ENCODE measurements around the gene ZSCAN26. TPM values are rescaled to one million over a fixed set of nuclear protein-coding genes. Genes with fewer than 3 reads are reported as not detected.

The ZSCAN26 gene
- total RNA-seq, result 1 to 10 TPM; 5.2 to 5.8 TPM

DNA sequence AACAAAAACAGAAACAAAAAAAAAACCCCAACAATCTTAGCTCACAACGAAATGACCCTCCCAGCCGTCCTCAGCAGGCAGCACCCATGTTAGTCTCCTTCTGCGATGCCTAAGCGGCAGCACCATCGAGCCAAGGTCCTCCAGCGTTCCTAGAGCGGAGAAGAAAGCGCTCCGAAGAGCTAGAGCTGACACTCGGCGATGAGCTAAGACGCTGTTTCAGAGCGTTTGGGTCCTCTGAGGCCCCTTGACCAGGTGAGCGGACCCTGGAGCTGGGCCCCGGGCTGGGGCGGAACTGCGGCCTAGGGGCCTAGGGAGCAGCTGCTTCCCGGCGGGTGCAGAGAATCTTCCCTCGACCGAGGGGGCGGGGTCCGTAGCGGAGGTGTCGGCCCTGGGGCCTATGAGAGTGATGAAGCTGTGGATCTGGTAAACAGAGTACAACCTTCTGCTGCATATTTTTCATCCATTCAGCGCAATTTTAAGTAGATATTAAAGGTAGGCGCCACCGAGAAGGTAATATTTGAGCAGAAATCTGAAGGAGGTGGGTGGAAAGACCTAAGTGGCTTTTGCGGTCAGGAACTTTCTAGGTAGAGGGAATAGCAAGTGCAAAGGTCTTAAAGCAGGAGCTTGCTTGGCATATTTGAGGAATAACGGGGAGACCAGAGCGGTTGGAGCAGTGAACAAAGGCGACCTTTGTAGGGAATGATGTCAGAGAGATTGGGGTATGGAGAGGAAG lies at the start of gene ZSCAN26:
Gene ZSCAN26, plus strand, starts transcription at position 182 of the 733 bp plus-strand sequence. CDS start 4,777 bp downstream, outside the sequence.
- Mint-ChIP-seq H3K27me3 (no peaks in the 10 kb centered on the region), H3K36me3 (peaks cover 2% of the 10 kb centered on the region), H3K4me1 (peaks cover 21% of the 10 kb centered on the region), H3K9me3 (no peaks in the 10 kb centered on the region), H3K4me3 (no peak within 1 kb of the TSS), H3K27ac (peak within 1 kb of the TSS; percentile 9)
- peak; percentile 81 for DNase-seq

DNA sequence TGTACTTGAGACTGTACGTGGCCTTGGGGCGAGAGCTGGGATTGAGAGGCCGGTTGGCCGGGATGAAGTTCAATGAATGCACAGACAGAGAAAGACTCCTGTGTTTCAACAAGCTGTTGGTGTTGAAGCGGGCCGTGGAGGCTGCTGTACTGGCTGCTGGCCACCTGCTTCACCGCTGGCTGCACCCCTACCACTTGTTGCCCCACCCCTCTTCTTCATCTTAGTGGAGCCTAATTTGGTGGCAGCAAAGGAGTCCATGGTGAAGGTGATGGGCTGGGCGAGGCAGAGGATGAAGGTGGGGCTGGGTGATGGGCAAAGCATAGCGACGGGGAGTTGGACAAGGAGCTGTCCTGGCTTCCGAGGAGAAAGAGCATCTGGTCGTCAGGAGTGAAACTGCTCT lies 49.1 kb upstream of the ZSCAN26 start:
- no peaks in the 10 kb centered on the region for H3K36me3 Mint-ChIP-seq
- peak overlapping the region; percentile 15 for H3K4me3 Mint-ChIP-seq
- peaks cover 94% of the 10 kb centered on the region for H3K27me3 Mint-ChIP-seq
- peaks cover 9% of the 10 kb centered on the region for H3K4me1 Mint-ChIP-seq
- H3K27ac Mint-ChIP-seq, result no peak overlapping the region
- no peaks in the 10 kb centered on the region for H3K9me3 Mint-ChIP-seq
- no peak for DNase-seq

DNA sequence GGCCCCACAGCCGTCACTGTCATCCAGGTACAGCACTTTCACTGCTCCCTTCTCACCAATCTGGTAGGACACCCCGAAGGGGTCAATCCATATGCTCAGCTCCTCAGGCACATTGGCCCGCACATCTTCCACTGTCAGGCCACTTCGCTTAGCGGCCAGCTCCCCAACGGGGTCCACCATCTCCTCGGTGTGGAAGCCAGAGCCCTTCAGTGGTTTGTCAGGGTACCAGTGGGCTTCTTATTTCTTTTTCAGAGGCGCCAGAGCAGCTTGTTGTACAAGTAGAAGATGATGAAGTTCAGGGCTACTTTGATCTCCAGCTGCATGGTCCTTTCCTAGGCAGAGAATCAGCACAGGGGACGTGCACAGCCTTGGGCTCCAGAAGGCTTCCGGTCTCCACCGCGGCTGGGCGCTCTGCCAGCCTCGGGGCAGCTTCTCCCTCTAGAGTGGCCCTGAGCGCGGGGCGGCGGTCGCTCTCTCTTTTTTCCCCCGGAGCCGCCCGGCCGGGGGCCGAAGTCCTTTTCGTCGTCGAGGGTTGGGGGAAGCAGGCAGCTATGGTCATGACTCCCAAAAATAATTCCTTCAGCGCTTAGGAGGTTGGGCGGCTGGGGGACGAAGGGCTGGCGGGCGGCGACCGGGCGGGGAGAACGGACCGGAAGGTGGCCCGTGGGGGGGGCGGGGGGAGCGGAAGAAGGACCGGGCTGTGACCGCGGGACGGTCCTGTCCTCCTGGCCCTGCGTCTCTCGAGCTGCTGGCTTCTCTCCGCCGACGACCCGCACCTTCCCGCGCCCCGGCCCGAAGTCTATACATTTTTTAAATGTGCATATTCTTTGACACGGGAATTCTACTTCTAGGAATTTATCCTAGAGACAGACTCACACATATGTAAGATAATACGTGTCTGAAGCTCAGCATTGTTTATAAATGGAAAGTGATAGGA lies 48.4 kb upstream of the ZSCAN26 start:
- H3K27ac Mint-ChIP-seq, result no peak overlapping the region
- no peaks in the 10 kb centered on the region for H3K9me3 Mint-ChIP-seq
- H3K4me1 Mint-ChIP-seq, result peaks cover 7% of the 10 kb centered on the region
- peak overlapping the region; percentile 76 for H3K4me3 Mint-ChIP-seq
- DNase-seq, result peak; percentile 40
- no peaks in the 10 kb centered on the region for H3K36me3 Mint-ChIP-seq
- H3K27me3 Mint-ChIP-seq, result peaks cover 94% of the 10 kb centered on the region

DNA sequence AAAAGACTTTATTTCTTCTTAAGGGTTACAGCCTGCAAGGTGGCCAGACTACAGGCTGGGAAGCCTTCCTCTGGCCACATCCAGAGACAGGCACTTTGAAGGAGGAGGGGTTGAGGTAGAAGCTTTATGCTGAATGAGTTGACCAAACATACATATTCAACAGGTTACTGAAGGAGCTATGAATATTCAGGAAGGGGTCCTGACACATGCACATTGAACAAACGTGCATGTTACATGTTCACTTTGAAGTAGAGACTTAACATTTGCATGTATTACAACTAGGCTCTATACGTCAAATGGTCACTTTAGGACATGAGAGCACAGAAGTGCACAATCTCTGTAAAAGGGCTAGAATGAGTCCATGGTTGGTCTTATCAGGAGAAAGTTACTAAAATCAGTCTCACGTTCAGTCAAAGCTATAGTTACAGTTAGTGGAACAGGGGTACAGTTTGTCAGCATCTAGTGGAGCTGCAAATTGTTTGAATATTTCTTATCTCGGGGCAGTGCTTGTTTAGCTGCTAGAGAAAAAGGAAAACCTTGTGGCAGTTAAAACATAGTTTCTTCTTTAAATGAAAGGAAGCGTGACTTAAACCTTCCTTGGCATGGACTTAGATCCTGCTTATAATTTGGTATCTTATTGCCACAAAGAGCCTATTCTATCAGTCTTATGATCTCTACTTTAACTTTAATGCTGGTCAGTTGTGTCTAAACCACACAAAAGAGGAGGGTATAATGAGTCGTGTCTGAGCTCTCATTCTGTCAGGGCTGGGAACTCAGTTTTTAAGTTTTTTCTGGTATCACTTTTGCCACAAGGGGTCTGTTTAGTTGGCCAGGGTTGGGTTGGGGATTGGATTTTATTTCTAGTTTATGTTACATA lies 46.4 kb upstream of the ZSCAN26 start:
- no peak for DNase-seq
- peaks cover 12% of the 10 kb centered on the region for H3K4me1 Mint-ChIP-seq
- peaks cover 3% of the 10 kb centered on the region for H3K36me3 Mint-ChIP-seq
- no peak overlapping the region for H3K27ac Mint-ChIP-seq
- H3K27me3 Mint-ChIP-seq, result peaks cover 92% of the 10 kb centered on the region
- no peak overlapping the region for H3K4me3 Mint-ChIP-seq
- no peaks in the 10 kb centered on the region for H3K9me3 Mint-ChIP-seq

DNA sequence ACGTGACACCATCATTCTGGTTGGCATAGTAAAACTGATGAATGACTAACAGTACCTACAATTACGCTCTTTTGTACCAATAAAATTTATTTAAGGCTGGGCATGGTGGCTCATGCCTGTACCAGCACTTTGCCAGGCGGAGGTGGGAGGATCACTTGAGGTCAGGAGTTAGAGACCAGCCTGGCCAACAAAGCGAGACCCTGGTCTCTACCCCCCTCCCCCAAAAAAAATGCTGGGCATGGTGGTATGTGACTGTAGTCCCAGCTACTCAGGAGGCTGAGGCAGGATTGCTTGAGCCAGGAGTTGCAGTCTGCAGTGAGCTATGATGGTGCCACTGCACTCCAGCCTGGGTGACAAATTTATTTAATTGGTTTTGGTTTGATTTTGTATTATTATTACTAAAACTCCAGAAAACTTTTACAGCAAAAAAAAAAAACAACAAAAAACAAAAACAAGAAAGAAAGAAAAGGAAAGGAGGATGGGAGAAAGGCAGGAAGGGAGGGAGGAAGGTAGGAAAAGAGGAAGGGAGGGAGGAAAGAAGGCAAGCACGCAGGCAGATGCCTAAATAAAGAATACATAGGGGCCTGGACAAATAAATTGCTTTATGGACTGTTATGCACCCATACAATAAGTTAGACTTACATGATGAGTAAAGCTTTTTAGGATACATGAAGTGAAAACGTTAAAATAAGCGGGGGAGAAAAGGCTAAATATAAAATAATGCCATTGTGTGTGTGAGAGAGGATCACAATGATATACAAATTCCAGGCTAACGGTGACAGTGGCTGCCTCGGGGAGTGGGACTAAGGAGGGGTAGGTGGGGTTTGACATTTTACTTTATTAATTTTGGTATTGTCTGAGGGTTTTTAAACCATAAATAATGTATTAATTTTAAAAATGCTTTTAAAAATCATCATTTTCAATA lies 42.5 kb upstream of the ZSCAN26 start:
- peaks cover 3% of the 10 kb centered on the region for H3K36me3 Mint-ChIP-seq
- H3K4me1 Mint-ChIP-seq, result peaks cover 15% of the 10 kb centered on the region
- no peak for DNase-seq
- H3K4me3 Mint-ChIP-seq, result peak overlapping the region; percentile 87
- H3K27ac Mint-ChIP-seq, result peak overlapping the region; percentile 23
- peaks cover 59% of the 10 kb centered on the region for H3K27me3 Mint-ChIP-seq
- H3K9me3 Mint-ChIP-seq, result no peaks in the 10 kb centered on the region

DNA sequence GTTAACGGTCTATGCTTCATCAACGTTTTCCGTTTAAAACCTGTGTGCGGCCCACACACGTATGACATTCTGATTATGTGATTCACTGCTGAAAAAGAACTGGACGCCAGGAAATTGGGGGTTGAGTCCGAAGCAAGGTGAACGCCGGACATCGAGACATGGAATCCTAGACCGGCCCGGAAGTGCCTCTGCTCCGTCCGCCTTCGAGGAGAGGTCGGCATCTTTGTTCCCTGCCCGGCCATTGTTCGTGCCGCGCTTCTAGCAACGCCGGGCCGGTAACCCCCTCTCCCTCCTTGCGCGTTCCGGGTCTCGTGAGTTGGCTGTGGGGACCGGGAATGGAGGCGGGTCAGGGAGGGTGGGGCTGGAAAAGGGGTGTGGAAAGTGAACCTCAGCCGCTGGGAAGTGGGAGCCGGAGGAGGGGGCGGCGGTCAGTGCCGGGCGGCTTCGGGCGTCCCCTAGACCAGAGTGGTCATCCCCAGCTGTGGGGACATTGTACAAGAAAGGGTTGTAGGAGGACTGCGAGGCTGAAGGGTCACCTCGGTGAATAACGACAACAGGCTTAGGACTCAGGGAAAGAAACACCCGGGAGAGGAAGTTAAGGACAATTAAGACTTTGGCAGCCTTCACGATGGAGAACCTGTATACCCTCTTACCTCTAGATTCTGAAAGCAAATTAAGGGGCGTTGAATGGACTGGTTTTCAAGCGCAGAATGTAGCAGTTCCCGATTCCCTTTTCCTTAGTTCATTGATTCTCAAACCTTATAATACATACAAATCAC lies 41.7 kb upstream of the ZSCAN26 start, which contains the start of gene ZSCAN9:
Gene ZSCAN9, plus strand, starts transcription at position 220 of the 779 bp plus-strand sequence. CDS start 1,810 bp downstream, outside the sequence.
- peak; percentile 50 for DNase-seq
- Mint-ChIP-seq H3K27me3 (peaks cover 50% of the 10 kb centered on the region), H3K36me3 (peaks cover 7% of the 10 kb centered on the region), H3K4me3 (peak within 1 kb of the TSS; percentile 87), H3K27ac (peak within 1 kb of the TSS; percentile 76), H3K9me3 (no peaks in the 10 kb centered on the region), H3K4me1 (peaks cover 15% of the 10 kb centered on the region)

DNA sequence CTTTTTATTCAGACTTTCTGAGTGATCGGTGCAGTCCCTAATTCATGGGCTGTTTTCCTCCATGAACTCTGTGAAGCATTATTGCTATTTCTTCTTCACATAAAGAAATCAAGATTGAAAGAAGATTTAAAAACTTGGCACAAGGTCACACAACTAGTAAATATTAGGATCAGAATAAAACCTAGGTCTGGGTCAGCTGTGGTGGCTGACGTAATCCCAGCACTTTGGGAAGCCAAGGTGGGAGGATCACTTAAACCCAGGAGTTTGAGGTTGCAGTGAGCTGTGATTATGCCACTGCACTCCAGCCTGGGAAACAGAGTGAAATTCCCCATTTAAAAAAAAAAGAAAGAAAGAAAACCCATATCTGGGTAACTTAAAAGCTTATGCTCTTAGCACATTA lies 40.5 kb upstream of the ZSCAN26 start:
- DNase-seq, result no peak
- H3K9me3 Mint-ChIP-seq, result no peaks in the 10 kb centered on the region
- no peak overlapping the region for H3K27ac Mint-ChIP-seq
- peaks cover 15% of the 10 kb centered on the region for H3K4me1 Mint-ChIP-seq
- no peak overlapping the region for H3K4me3 Mint-ChIP-seq
- H3K36me3 Mint-ChIP-seq, result peaks cover 15% of the 10 kb centered on the region
- peaks cover 38% of the 10 kb centered on the region for H3K27me3 Mint-ChIP-seq

DNA sequence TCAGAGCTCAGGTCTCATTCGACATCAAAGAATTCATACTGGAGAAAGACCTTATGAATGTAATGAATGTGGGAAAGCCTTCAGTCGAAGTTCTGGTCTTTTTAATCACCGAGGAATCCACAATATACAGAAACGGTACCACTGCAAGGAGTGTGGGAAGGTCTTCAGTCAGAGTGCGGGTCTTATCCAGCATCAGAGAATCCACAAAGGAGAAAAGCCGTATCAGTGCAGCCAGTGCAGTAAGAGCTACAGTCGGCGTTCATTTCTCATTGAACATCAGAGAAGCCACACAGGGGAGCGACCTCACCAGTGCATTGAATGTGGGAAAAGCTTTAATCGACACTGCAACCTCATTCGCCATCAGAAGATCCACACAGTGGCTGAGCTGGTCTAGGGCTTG lies 34.2 kb upstream of the ZSCAN26 start:
- Mint-ChIP-seq H3K4me1 (no peaks in the 10 kb centered on the region), H3K27ac (no peak overlapping the region)

DNA sequence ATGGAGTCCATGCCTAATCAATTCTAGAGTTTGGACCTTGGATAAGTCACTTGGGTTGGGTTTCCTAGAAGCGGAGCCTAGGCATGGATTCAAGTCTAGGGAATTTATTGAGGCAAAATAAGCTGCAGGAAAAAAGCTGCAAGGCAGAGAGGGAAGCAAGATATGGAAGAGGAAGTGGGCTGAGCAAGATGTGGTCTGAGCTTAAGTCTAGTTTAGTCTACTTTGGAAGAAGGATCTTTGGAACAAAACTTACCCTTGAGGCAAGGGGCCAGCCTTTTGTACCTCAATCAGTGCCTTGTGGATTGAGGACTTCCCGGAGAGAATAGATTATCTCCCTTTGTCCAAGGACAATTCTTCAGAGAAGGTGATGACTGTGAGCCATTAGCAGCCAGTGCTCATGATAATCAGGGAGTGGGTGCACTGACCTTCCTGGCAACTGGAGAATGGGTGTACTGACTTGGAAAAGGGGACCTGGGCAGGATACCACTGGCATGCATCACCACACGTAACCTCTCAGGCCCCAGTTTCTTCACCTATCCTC lies 31.0 kb upstream of the ZSCAN26 start:
- DNase-seq, result no peak
- H3K27me3 Mint-ChIP-seq, result peaks cover 5% of the 10 kb centered on the region
- no peak overlapping the region for H3K4me3 Mint-ChIP-seq
- H3K9me3 Mint-ChIP-seq, result no peaks in the 10 kb centered on the region
- H3K36me3 Mint-ChIP-seq, result peaks cover 18% of the 10 kb centered on the region
- H3K4me1 Mint-ChIP-seq, result no peaks in the 10 kb centered on the region
- H3K27ac Mint-ChIP-seq, result no peak overlapping the region

More for the DNA sequence above, 34.2 kb upstream of the ZSCAN26 start:
- H3K27me3 Mint-ChIP-seq, result peaks cover 3% of the 10 kb centered on the region
- H3K36me3 Mint-ChIP-seq, result peaks cover 24% of the 10 kb centered on the region
- no peak overlapping the region for H3K4me3 Mint-ChIP-seq
- H3K9me3 Mint-ChIP-seq, result no peaks in the 10 kb centered on the region
- DNase-seq, result no peak

DNA sequence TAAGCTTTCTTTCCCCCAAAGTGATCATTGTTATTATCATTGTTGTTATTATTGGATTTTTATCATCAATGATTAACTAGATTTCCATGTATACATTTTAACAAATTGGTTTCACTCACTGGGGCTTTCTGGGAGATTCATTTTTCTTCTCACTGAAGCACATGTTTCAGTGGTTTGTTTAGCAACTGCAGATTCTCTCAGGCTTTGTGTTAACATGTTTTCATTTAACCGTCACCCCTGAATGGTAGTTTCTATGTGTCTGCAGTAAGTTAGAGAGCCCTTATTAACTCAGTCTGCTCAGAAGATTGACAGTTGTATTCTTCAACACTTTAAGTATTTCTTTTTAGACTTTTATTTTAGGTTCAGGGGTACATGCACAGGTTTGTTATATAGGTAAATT lies 27.3 kb upstream of the ZSCAN26 start:
- Mint-ChIP-seq H3K4me3 (no peak overlapping the region), H3K27ac (no peak overlapping the region), H3K36me3 (peaks cover 11% of the 10 kb centered on the region), H3K4me1 (no peaks in the 10 kb centered on the region), H3K27me3 (peaks cover 5% of the 10 kb centered on the region), H3K9me3 (no peaks in the 10 kb centered on the region)
- DNase-seq, result no peak

DNA sequence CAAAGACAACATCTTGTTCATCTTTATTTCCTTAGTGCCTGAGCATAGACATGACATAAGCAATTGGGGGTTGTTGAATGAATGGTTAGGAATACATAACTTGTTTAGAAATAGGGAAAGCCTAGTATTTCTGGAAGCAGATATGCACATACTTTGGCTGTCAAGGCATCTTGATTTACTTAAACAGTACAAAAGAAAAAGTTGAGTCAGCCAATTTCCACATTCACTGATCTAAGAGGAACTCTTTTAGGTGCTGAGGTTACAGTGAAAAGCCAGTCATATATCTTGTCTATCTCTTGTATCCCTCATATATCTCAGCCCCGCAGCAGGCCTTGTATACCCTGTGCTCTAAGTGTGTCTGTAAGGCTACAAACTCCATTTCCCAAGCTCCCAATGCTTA lies 26.5 kb upstream of the ZSCAN26 start:
- Mint-ChIP-seq H3K4me3 (no peak overlapping the region), H3K4me1 (no peaks in the 10 kb centered on the region), H3K36me3 (peaks cover 15% of the 10 kb centered on the region), H3K27ac (no peak overlapping the region), H3K27me3 (peaks cover 5% of the 10 kb centered on the region), H3K9me3 (no peaks in the 10 kb centered on the region)
- DNase-seq, result no peak

DNA sequence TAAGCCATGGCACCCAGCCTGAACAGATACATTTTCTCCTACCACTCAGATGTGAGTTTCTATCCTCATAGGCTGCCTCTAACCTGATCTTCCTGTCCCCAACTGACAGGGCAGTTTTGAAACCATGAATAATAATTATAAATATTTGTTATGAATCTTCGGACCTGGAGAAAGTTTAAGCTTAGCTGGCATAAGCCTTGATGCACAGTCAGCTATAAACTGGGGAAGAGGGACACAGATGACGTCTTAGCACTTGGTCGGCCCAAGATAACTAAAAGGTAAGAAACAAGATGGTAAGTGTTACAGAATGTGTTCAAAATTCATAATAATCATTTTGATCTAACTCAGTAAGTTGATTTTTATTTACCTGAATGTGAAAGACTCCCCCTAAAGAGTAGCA lies 23.0 kb upstream of the ZSCAN26 start:
- Mint-ChIP-seq H3K27ac (no peak overlapping the region), H3K4me3 (no peak overlapping the region), H3K36me3 (peaks cover 25% of the 10 kb centered on the region), H3K9me3 (no peaks in the 10 kb centered on the region), H3K4me1 (peaks cover 3% of the 10 kb centered on the region), H3K27me3 (no peaks in the 10 kb centered on the region)
- no peak for DNase-seq
